PC-3 (cell line): ENCODE results near the gene EIF1AY.

Experiments
- CTCF ChIP-seq: fragments of 300-600 bp; sonication (generic); conservative IDR thresholded peaks from 2 replicates; pipeline ENCODE4 v1.5.1; 2017; ENCODE audit warnings: antibody characterized with exemption, low read depth, mild to moderate bottlenecking, low read length
- EZH2 ChIP-seq: fragments of 300-600 bp; sonication (generic); IDR thresholded peaks from one replicate; pipeline ENCODE4 v1.6.1; 2017; ENCODE audit warnings: antibody characterized with exemption, mild to moderate bottlenecking, low read length; ENCODE audit not compliant: unreplicated experiment
- EZH2phosphoT487 ChIP-seq: fragments of 300-600 bp; sonication (generic); IDR thresholded peaks from 2 replicates; pipeline ENCODE4 v1.6.1; 2018; ENCODE audit warnings: mild to moderate bottlenecking, antibody characterized with exemption, low read length, borderline replicate concordance

GRCh38 chrY:20581687-20582086 lies 6.1 kb downstream of the EIF1AY start:
- TF ChIP-seq CTCF, result no peak
- TF ChIP-seq EZH2, result no peak
- no peak for TF ChIP-seq EZH2phosphoT487
